Measurements from ENCODE around the gene NEU4.

DNA sequence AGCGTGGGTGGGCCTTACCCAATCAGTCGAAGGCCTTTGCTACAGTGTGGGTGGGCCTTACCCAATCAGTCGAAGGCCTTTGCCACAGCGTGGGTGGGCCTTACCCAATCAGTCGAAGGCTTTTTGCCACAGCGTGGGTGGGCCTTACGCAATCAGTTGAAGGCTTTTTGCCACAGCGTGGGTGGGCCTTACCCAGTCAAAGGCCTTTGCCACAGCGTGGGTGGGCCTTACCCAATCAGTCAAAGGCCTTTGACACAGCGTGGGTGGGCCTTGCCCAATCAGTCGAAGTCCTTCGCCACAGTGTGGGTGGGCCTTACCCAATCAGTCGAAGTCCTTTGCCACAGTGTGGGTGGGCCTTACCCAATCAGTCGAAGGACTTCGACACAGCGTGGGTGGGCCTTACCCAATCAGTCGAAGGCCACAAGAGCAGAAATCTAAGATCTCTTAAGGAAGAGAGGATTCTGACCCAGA lies 48.7 kb upstream of the NEU4 start:
- no peak for TF ChIP-seq POLR2AphosphoS5 (IDR thresholded peaks at IDR 0.05)
- no peak for TF ChIP-seq EZH2 (IDR thresholded peaks at IDR 0.05; ENCODE audit: borderline replicate concordance, insufficient read depth, low read length, poor library complexity, severe bottlenecking)
- TF ChIP-seq, protein P1, sequence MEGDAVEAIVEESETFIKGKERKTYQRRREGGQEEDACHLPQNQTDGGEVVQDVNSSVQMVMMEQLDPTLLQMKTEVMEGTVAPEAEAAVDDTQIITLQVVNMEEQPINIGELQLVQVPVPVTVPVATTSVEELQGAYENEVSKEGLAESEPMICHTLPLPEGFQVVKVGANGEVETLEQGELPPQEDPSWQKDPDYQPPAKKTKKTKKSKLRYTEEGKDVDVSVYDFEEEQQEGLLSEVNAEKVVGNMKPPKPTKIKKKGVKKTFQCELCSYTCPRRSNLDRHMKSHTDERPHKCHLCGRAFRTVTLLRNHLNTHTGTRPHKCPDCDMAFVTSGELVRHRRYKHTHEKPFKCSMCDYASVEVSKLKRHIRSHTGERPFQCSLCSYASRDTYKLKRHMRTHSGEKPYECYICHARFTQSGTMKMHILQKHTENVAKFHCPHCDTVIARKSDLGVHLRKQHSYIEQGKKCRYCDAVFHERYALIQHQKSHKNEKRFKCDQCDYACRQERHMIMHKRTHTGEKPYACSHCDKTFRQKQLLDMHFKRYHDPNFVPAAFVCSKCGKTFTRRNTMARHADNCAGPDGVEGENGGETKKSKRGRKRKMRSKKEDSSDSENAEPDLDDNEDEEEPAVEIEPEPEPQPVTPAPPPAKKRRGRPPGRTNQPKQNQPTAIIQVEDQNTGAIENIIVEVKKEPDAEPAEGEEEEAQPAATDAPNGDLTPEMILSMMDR (IDR thresholded peaks at IDR 0.05; ENCODE audit: poor library complexity, severe bottlenecking), result no peak
- no peak for TF ChIP-seq EP300 (conservative IDR thresholded peaks at IDR 0.05; ENCODE audit: poor library complexity, severe bottlenecking)
- TF ChIP-seq, protein P2, sequence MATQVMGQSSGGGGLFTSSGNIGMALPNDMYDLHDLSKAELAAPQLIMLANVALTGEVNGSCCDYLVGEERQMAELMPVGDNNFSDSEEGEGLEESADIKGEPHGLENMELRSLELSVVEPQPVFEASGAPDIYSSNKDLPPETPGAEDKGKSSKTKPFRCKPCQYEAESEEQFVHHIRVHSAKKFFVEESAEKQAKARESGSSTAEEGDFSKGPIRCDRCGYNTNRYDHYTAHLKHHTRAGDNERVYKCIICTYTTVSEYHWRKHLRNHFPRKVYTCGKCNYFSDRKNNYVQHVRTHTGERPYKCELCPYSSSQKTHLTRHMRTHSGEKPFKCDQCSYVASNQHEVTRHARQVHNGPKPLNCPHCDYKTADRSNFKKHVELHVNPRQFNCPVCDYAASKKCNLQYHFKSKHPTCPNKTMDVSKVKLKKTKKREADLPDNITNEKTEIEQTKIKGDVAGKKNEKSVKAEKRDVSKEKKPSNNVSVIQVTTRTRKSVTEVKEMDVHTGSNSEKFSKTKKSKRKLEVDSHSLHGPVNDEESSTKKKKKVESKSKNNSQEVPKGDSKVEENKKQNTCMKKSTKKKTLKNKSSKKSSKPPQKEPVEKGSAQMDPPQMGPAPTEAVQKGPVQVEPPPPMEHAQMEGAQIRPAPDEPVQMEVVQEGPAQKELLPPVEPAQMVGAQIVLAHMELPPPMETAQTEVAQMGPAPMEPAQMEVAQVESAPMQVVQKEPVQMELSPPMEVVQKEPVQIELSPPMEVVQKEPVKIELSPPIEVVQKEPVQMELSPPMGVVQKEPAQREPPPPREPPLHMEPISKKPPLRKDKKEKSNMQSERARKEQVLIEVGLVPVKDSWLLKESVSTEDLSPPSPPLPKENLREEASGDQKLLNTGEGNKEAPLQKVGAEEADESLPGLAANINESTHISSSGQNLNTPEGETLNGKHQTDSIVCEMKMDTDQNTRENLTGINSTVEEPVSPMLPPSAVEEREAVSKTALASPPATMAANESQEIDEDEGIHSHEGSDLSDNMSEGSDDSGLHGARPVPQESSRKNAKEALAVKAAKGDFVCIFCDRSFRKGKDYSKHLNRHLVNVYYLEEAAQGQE (IDR thresholded peaks at IDR 0.05; ENCODE audit: borderline replicate concordance), result no peak
- no peak for TF ChIP-seq TAF1 (IDR thresholded peaks at IDR 0.05; ENCODE audit: low read depth)

Data from neural cell (in vitro differentiated cells).